Neural cell (in vitro differentiated cells): ENCODE results near the gene ARHGAP25. TPM values are rescaled to one million over a fixed set of nuclear protein-coding genes. Genes with fewer than 3 reads are reported as not detected.

ENCODE experiments used
- H2AFZ ChIP-seq: fragments of 200-600, 300-800 bp; sonication (generic), shearing (Covaris generic); 2 replicates; pipeline ENCODE4 v1.6.0; 2014; ENCODE audit warnings: low read depth, mild to moderate bottlenecking, antibody characterized with exemption, low read length, moderate library complexity
- H3F3A ChIP-seq: fragments of 200-600 bp; shearing (Covaris generic); 2 replicates; pipeline ENCODE4 v1.6.1; 2016; ENCODE audit warnings: mild to moderate bottlenecking, moderate library complexity, mixed read lengths, antibody characterized with exemption, low read length; ENCODE audit not compliant: insufficient read depth, poor library complexity, severe bottlenecking
- H3K27ac ChIP-seq: fragments of 200-600, 300-800 bp; sonication (generic), shearing (Covaris generic); 2 replicates; pipeline ENCODE4 v1.5.1; 2014; ENCODE audit warnings: mild to moderate bottlenecking, low read length, moderate library complexity
- H3K27me3 ChIP-seq: fragments of 300-800, 200-600 bp; sonication (generic), shearing (Covaris generic); 2 replicates; pipeline ENCODE4 v1.6.0; 2014; ENCODE audit warnings: mild to moderate bottlenecking, low read depth, low read length, moderate library complexity; ENCODE audit not compliant: insufficient read depth
- H3K36me3 ChIP-seq: fragments of 300-800, 200-600 bp; sonication (generic), shearing (Covaris generic); 2 replicates; pipeline ENCODE4 v1.5.1; 2014; ENCODE audit warnings: mild to moderate bottlenecking, antibody characterized with exemption, low read length, moderate library complexity; ENCODE audit not compliant: insufficient read depth
- H3K4me2 ChIP-seq: fragments of 300-800, 200-600 bp; sonication (generic), shearing (Covaris generic); 2 replicates; pipeline ENCODE4 v1.6.0; 2014; ENCODE audit warnings: mild to moderate bottlenecking, low read length
- H3K4me3 ChIP-seq: fragments of 300-800, 200-600 bp; sonication (generic), shearing (Covaris generic); 2 replicates; pipeline ENCODE4 v1.5.1; 2014; ENCODE audit warnings: mild to moderate bottlenecking, low read length, moderate library complexity
- H3K79me2 ChIP-seq: fragments of 200-600 bp; shearing (Covaris generic); replicated peaks from 2 replicates; pipeline ENCODE4 v1.6.0; 2014; ENCODE audit warnings: mild to moderate bottlenecking, low read length, moderate library complexity; ENCODE audit not compliant: insufficient read depth
- H3K9ac ChIP-seq: fragments of 300-800, 200-600 bp; sonication (generic), shearing (Covaris generic); 2 replicates; pipeline ENCODE4 v1.6.1; 2016; ENCODE audit warnings: mild to moderate bottlenecking, low read length, mixed read lengths
- H3K9me2 ChIP-seq: fragments of 200-600 bp; shearing (Covaris generic); 2 replicates; pipeline ENCODE4 v1.6.1; 2016; ENCODE audit warnings: mild to moderate bottlenecking, low read length, mixed read lengths; ENCODE audit not compliant: insufficient read depth
- H3K9me3 ChIP-seq: fragments of 200-600, 300-800 bp; sonication (generic), shearing (Covaris generic); 2 replicates; pipeline ENCODE4 v1.6.1; 2016; ENCODE audit warnings: mild to moderate bottlenecking, mixed run types, low read length, moderate library complexity, mixed read lengths
- H4K20me1 ChIP-seq: fragments of 200-600 bp; shearing (Covaris generic); 2 replicates; pipeline ENCODE4 v1.6.1; 2016; ENCODE audit warnings: mild to moderate bottlenecking, mixed run types; ENCODE audit not compliant: insufficient read depth
- EP300 ChIP-seq: fragments of 450-650 bp; conservative IDR thresholded peaks from 2 replicates; pipeline ENCODE4 v1.6.1; 2014; ENCODE audit warnings: antibody characterized with exemption, mild to moderate bottlenecking, moderate library complexity; ENCODE audit not compliant: poor library complexity, severe bottlenecking
- EZH2 ChIP-seq: fragments of 200-600, 300-800 bp; shearing (Covaris generic), sonication (generic); IDR thresholded peaks from 2 replicates; pipeline ENCODE4 v1.6.1; 2014; ENCODE audit warnings: antibody characterized with exemption, low read length, borderline replicate concordance, mild to moderate bottlenecking; ENCODE audit not compliant: insufficient read depth, poor library complexity, severe bottlenecking
- MXI1 ChIP-seq: fragments of 450-650 bp; conservative IDR thresholded peaks from 2 replicates; pipeline ENCODE4 v1.6.1; 2014; ENCODE audit warnings: antibody characterized with exemption, mild to moderate bottlenecking; ENCODE audit not compliant: poor library complexity, severe bottlenecking
- POLR2AphosphoS5 ChIP-seq: IDR thresholded peaks from 2 replicates; pipeline ENCODE4 v1.6.1; 2012
- RAD21 ChIP-seq: fragments of 450-650 bp; conservative IDR thresholded peaks from 2 replicates; pipeline ENCODE4 v1.6.1; 2014; ENCODE audit warnings: antibody characterized with exemption, mild to moderate bottlenecking, moderate library complexity
- REST ChIP-seq: IDR thresholded peaks from 2 replicates; pipeline ENCODE4 v1.6.1; 2012; ENCODE audit warnings: borderline replicate concordance
- SMC3 ChIP-seq: fragments of 450-650 bp; conservative IDR thresholded peaks from 2 replicates; pipeline ENCODE4 v1.6.1; 2014; ENCODE audit warnings: antibody characterized with exemption, mild to moderate bottlenecking, moderate library complexity; ENCODE audit not compliant: poor library complexity
- TAF1 ChIP-seq: IDR thresholded peaks from 2 replicates; pipeline ENCODE4 v1.6.1; 2012; ENCODE audit warnings: low read depth
- polyA plus RNA-seq: library from polyadenylated mRNA; depleted of rRNA; stranded (reverse); fragments of >200 nt; gene quantifications from 2 replicates; pipeline ENCODE4 v1.2.3, GENCODE V29; 2014
- TF ChIP-seq, protein P1 (sequence below): fragments of 450-650 bp; IDR thresholded peaks from 2 replicates; pipeline ENCODE4 v1.5.1; 2014; ENCODE audit warnings: antibody characterized with exemption, mild to moderate bottlenecking, moderate library complexity; ENCODE audit not compliant: poor library complexity, severe bottlenecking

Gene ARHGAP25
- polyA plus RNA-seq, 1 donor from 2014 or later = not detected

DNA sequence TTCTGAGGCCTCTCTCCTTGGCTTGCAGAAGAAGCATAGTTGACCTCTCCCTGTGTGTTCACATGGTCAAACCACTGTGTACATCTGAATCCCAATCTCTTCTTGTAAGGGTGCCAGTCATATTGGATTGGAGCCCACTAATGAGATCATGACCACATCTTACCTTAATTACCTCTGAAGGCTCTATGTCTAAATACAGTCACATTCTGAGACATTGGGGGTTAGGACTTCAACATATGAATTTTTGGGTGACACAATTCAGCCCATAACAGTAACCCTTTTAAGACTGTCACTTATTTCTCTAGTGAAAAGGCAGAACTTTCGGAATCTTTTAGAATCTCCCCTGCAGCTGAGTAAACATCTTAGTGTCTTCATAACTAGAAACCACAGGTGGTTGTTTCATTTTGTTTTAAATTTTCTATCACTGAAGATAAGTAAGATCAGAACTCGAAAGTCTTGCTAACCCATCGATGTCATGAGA, 103.3 kb downstream of the ARHGAP25 start:
- H3K79me2 ChIP-seq = no peaks in the 10 kb centered on the region
- no peak for TF ChIP-seq TAF1
- no peaks in the 10 kb centered on the region for H3K36me3 ChIP-seq
- H3K27ac ChIP-seq = no peak overlapping the region
- no peaks in the 10 kb centered on the region for H3K9me3 ChIP-seq
- H3K9ac ChIP-seq = no peak overlapping the region
- H3K4me2 ChIP-seq = no peak overlapping the region
- no peaks in the 10 kb centered on the region for H4K20me1 ChIP-seq
- H3F3A ChIP-seq = no peaks in the 10 kb centered on the region
- no peaks in the 10 kb centered on the region for H3K9me2 ChIP-seq
- H2AFZ ChIP-seq = no peak overlapping the region
- H3K4me3 ChIP-seq = no peak overlapping the region
- no peaks in the 10 kb centered on the region for H3K27me3 ChIP-seq

DNA sequence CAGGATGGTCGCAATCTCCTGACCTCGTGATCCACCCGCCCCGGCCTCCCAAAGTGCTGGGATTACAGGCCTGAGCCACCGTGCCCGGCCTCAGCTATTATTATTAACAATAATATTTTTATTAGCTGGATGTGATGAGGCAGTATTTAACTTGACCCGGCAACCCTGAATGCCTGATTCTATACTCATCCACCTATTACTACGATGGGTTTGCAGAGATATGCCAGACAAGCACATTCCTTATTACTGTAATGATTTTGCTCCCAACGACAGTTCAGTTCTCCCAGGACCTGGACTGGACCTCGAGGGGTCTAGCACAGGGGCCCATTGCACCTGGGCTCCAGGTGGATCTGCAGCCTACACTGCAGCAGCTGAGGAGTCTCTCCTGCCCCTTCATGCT, 104.0 kb downstream of the ARHGAP25 start:
- Histone ChIP-seq H3K9me3 (no peaks in the 10 kb centered on the region), H3K9ac (no peak overlapping the region), H3K79me2 (no peaks in the 10 kb centered on the region), H3K27me3 (no peaks in the 10 kb centered on the region), H3K36me3 (no peaks in the 10 kb centered on the region), H3K4me2 (no peak overlapping the region), H2AFZ (no peak overlapping the region), H4K20me1 (no peaks in the 10 kb centered on the region), H3K4me3 (no peak overlapping the region), H3K9me2 (no peaks in the 10 kb centered on the region), H3K27ac (no peak overlapping the region), H3F3A (no peaks in the 10 kb centered on the region)
- TF ChIP-seq SMC3 = no peak
- TF ChIP-seq MXI1 = no peak
- no peak for TF ChIP-seq RAD21

DNA sequence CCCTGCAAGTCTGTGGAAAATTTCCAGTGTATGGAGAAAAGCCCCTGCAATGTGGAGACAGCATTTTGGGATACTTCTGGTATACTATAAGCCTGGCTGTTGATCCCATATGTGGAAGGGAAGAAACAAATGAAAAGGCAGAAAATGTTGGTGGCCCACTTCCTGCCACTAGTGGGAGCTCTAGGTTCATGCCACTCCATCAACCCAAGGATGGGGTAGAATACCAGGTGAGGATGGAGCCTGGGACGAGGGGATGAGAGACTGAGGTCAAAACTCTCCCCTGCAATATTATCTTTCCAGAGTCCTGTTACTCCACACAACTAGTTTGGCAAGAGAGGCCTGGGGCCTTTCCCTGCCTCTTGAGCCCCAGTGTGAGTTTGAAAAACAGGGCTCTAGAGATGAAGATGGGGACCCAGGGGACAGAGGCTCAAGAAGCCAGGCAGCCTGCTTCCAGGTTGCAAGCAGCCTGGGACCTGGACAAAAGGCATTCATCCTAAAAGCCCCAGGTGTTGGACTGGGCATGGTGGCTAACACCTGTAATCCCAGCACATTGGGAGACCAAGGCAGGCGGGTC, 104.7 kb downstream of the ARHGAP25 start:
- Histone ChIP-seq H3K9me2 (no peaks in the 10 kb centered on the region), H3K27me3 (no peaks in the 10 kb centered on the region), H3F3A (no peaks in the 10 kb centered on the region), H4K20me1 (no peaks in the 10 kb centered on the region), H3K79me2 (no peaks in the 10 kb centered on the region), H3K27ac (no peak overlapping the region), H3K9me3 (no peaks in the 10 kb centered on the region), H3K4me3 (no peak overlapping the region), H3K9ac (no peak overlapping the region), H3K4me2 (no peak overlapping the region), H3K36me3 (no peaks in the 10 kb centered on the region), H2AFZ (no peak overlapping the region)
- TF ChIP-seq MXI1 (no peak), SMC3 (no peak), TAF1 (no peak), REST (no peak), EZH2 (no peak), EP300 (no peak), POLR2AphosphoS5 (no peak), RAD21 (no peak)
- TF ChIP-seq, protein P1, sequence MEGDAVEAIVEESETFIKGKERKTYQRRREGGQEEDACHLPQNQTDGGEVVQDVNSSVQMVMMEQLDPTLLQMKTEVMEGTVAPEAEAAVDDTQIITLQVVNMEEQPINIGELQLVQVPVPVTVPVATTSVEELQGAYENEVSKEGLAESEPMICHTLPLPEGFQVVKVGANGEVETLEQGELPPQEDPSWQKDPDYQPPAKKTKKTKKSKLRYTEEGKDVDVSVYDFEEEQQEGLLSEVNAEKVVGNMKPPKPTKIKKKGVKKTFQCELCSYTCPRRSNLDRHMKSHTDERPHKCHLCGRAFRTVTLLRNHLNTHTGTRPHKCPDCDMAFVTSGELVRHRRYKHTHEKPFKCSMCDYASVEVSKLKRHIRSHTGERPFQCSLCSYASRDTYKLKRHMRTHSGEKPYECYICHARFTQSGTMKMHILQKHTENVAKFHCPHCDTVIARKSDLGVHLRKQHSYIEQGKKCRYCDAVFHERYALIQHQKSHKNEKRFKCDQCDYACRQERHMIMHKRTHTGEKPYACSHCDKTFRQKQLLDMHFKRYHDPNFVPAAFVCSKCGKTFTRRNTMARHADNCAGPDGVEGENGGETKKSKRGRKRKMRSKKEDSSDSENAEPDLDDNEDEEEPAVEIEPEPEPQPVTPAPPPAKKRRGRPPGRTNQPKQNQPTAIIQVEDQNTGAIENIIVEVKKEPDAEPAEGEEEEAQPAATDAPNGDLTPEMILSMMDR = no peak
